ENCODE data around the gene G3BP2.

The G3BP2 gene

GRCh38 chr4:75662626-75663025 is 10.6 kb downstream of the G3BP2 start:
- no peak overlapping the region for H3K9ac ChIP-seq
- H4K20me1 ChIP-seq (ENCODE audit: insufficient read depth): peaks cover 55% of the 10 kb centered on the region
- peaks cover 4% of the 10 kb centered on the region; the same call in 1 of the 2 replicates for H3K36me3 ChIP-seq (ENCODE audit: insufficient read depth)
- no peak overlapping the region for H3K4me3 ChIP-seq (IDR thresholded peaks at IDR 0.05; ENCODE audit: insufficient read depth, low read depth, low read length)
- H3K79me2 ChIP-seq (ENCODE audit: insufficient read depth, low read depth): peaks cover 99% of the 10 kb centered on the region
- H3K27me3 ChIP-seq (ENCODE audit: insufficient read depth, low read depth): no peaks in the 10 kb centered on the region
- H3K27ac ChIP-seq: no peak overlapping the region
- H2AFZ ChIP-seq (ENCODE audit: low read depth): no peak overlapping the region
- peaks cover 55% of the 10 kb centered on the region for H3K4me1 ChIP-seq (ENCODE audit: low read depth, poor library complexity, severe bottlenecking)
- TF ChIP-seq, protein P1, sequence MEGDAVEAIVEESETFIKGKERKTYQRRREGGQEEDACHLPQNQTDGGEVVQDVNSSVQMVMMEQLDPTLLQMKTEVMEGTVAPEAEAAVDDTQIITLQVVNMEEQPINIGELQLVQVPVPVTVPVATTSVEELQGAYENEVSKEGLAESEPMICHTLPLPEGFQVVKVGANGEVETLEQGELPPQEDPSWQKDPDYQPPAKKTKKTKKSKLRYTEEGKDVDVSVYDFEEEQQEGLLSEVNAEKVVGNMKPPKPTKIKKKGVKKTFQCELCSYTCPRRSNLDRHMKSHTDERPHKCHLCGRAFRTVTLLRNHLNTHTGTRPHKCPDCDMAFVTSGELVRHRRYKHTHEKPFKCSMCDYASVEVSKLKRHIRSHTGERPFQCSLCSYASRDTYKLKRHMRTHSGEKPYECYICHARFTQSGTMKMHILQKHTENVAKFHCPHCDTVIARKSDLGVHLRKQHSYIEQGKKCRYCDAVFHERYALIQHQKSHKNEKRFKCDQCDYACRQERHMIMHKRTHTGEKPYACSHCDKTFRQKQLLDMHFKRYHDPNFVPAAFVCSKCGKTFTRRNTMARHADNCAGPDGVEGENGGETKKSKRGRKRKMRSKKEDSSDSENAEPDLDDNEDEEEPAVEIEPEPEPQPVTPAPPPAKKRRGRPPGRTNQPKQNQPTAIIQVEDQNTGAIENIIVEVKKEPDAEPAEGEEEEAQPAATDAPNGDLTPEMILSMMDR (conservative IDR thresholded peaks at IDR 0.05; ENCODE audit: low read depth, low read length): no peak
- H3K4me2 ChIP-seq: no peak overlapping the region

DNA sequence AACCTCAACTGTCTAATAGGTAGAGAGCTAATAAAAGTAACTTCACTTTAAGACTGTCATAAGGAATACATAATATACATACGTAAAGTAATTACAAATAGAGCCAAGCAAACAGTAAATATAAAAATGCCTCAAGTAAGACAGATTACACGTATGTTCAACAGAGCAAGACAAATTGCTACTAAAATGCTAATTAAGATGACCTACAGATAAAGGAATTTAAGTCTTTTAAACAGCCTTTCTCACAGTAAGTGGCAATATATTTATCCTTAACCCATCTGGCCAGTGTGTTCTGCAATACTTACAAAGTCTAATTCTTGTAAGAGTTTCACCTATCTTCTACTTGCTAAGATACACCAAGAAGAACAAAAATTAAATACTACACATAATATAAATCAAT is 12.7 kb downstream of the G3BP2 start:
- TF ChIP-seq, protein P1 (conservative IDR thresholded peaks at IDR 0.05; ENCODE audit: low read depth, low read length): no peak
- Histone ChIP-seq H3K4me1 (ENCODE audit: low read depth, poor library complexity, severe bottlenecking) (peaks cover 62% of the 10 kb centered on the region), H3K27me3 (ENCODE audit: insufficient read depth, low read depth) (no peaks in the 10 kb centered on the region), H3K79me2 (ENCODE audit: insufficient read depth, low read depth) (peaks cover 98% of the 10 kb centered on the region), H3K9ac (no peak overlapping the region), H3K27ac (no peak overlapping the region), H3K36me3 (ENCODE audit: insufficient read depth) (peaks cover 4% of the 10 kb centered on the region; the same call in 1 of the 2 replicates), H3K4me2 (no peak overlapping the region), H2AFZ (ENCODE audit: low read depth) (no peak overlapping the region), H3K4me3 (IDR thresholded peaks at IDR 0.05; ENCODE audit: insufficient read depth, low read depth, low read length) (no peak overlapping the region), H4K20me1 (ENCODE audit: insufficient read depth) (peaks cover 41% of the 10 kb centered on the region)

GRCh38 chr4:75659512-75660031 is 13.6 kb downstream of the G3BP2 start:
- Histone ChIP-seq H3K4me3 (IDR thresholded peaks at IDR 0.05; ENCODE audit: insufficient read depth, low read depth, low read length) (no peak overlapping the region), H3K9ac (no peak overlapping the region), H3K79me2 (ENCODE audit: insufficient read depth, low read depth) (peaks cover 94% of the 10 kb centered on the region), H3K4me1 (ENCODE audit: low read depth, poor library complexity, severe bottlenecking) (peaks cover 62% of the 10 kb centered on the region), H3K36me3 (ENCODE audit: insufficient read depth) (peaks cover 10% of the 10 kb centered on the region; the same call in 1 of the 2 replicates), H3K27me3 (ENCODE audit: insufficient read depth, low read depth) (no peaks in the 10 kb centered on the region), H3K4me2 (no peak overlapping the region), H4K20me1 (ENCODE audit: insufficient read depth) (peaks cover 34% of the 10 kb centered on the region), H2AFZ (ENCODE audit: low read depth) (no peak overlapping the region), H3K27ac (no peak overlapping the region)
- TF ChIP-seq, protein P1 (conservative IDR thresholded peaks at IDR 0.05; ENCODE audit: low read depth, low read length): no peak

- peaks cover 30% of the 10 kb centered on the region for H4K20me1 ChIP-seq (ENCODE audit: insufficient read depth)
These were observed 14.3 kb downstream of the G3BP2 start for GRCh38 chr4:75658876-75659275.

More at GRCh38 chr4:75658876-75659275, 14.3 kb downstream of the G3BP2 start:
- no peaks in the 10 kb centered on the region for H3K27me3 ChIP-seq (ENCODE audit: insufficient read depth, low read depth)
- peaks cover 91% of the 10 kb centered on the region for H3K79me2 ChIP-seq (ENCODE audit: insufficient read depth, low read depth)
- peaks cover 15% of the 10 kb centered on the region; the same call in 1 of the 2 replicates for H3K36me3 ChIP-seq (ENCODE audit: insufficient read depth)
- no peak overlapping the region for H2AFZ ChIP-seq (ENCODE audit: low read depth)
- H3K4me1 ChIP-seq (ENCODE audit: low read depth, poor library complexity, severe bottlenecking): peaks cover 67% of the 10 kb centered on the region
- no peak overlapping the region for H3K4me3 ChIP-seq (IDR thresholded peaks at IDR 0.05; ENCODE audit: insufficient read depth, low read depth, low read length)
- TF ChIP-seq, protein P1 (conservative IDR thresholded peaks at IDR 0.05; ENCODE audit: low read depth, low read length): no peak
- H3K9ac ChIP-seq: no peak overlapping the region
- no peak overlapping the region for H3K27ac ChIP-seq
- H3K4me2 ChIP-seq: no peak overlapping the region
